PC-3 (cell line): ENCODE results near the gene KRT6A.

Source experiments
- EZH2 ChIP-seq: fragments of 300-600 bp; sonication (generic); IDR thresholded peaks from one replicate; pipeline ENCODE4 v1.6.1; 2017; ENCODE audit warnings: antibody characterized with exemption, mild to moderate bottlenecking, low read length; ENCODE audit not compliant: unreplicated experiment
- EZH2phosphoT487 ChIP-seq: fragments of 300-600 bp; sonication (generic); IDR thresholded peaks from 2 replicates; pipeline ENCODE4 v1.6.1; 2018; ENCODE audit warnings: mild to moderate bottlenecking, antibody characterized with exemption, low read length, borderline replicate concordance
- TF ChIP-seq, protein P1 (sequence below): fragments of 300-600 bp; sonication (generic); conservative IDR thresholded peaks from 2 replicates; pipeline ENCODE4 v1.5.1; 2017; ENCODE audit warnings: antibody characterized with exemption, low read depth, mild to moderate bottlenecking, low read length

DNA sequence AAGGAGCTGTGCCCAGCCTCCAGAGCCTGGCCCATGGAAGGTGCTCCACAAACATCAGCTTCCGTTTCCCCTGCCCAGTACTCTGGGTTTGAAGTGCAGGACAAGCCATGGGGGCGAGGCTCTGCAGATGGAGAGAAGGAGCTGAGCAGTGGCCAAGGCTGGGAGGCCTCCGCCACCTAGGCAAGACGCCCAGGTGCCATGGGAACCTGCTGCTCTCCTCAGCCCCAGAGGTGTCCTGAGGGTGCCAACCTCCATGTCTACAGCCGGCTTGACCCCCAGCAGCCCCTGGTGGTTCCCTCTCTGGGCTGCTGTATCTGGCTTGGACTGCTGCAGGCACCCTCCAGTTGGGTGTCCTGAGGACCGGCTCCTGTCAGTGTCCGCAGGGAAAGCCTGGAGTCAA, 47.5 kb upstream of the KRT6A start:
- TF ChIP-seq, protein P1, sequence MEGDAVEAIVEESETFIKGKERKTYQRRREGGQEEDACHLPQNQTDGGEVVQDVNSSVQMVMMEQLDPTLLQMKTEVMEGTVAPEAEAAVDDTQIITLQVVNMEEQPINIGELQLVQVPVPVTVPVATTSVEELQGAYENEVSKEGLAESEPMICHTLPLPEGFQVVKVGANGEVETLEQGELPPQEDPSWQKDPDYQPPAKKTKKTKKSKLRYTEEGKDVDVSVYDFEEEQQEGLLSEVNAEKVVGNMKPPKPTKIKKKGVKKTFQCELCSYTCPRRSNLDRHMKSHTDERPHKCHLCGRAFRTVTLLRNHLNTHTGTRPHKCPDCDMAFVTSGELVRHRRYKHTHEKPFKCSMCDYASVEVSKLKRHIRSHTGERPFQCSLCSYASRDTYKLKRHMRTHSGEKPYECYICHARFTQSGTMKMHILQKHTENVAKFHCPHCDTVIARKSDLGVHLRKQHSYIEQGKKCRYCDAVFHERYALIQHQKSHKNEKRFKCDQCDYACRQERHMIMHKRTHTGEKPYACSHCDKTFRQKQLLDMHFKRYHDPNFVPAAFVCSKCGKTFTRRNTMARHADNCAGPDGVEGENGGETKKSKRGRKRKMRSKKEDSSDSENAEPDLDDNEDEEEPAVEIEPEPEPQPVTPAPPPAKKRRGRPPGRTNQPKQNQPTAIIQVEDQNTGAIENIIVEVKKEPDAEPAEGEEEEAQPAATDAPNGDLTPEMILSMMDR: no peak
- no peak for TF ChIP-seq EZH2phosphoT487
- no peak for TF ChIP-seq EZH2
